CD4-positive, alpha-beta T cell treated with Interleukin-4 for 1 hour (primary cell): ENCODE results near the gene AKT3.

Experiments
- DNase-seq, 2 donors: peaks; one replicate each; pipeline ENCODE4 v3.0.0-alpha.2; 2020 to 2022

Gene AKT3

GRCh38 chr1:243482141-243483022, 367.7 kb downstream of the AKT3 start:
- no peak for DNase-seq

DNA sequence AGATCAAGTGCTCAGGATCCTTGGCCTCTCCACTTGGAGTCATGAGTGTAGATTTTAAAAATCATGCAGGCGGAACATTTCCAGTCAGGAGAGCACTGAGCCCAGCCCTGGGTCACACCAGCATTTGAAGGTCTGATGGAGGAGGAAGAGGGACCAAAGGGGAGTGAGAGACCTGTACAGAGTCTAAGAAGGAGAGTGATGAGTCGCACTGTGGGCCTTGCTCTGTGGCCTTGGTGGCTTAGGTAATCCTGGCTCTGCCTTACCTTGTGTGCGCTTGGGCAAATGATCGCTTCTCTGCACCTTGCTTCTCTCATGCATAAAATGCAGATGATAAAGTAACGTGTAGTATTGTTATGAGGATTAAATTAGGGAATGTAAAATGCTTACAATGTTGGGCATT, 368.9 kb downstream of the AKT3 start:
- no peak for DNase-seq

- DNase-seq = no peak
Observed at GRCh38 chr1:243477731-243478290, 372.2 kb downstream of the AKT3 start.

DNA sequence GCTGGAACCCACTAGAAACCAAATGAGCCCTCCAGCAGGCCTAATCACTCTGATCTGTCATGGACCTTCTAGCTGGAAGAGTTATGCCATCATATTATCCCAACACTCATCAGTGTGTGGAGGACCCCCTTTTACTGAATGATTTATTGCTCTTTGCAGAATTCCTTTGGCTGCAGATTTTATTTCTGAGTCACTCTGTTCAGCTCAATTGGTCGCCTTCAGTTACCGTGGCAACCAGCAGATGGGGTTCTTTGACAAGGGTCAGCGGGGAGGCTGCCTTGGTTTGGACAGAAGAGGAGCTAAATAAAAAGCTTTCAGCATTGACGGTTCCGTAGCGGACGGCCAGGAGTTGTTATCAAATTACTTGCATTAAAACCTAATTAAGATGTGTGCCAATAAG, 374.1 kb downstream of the AKT3 start:
- no peak for DNase-seq

DNA sequence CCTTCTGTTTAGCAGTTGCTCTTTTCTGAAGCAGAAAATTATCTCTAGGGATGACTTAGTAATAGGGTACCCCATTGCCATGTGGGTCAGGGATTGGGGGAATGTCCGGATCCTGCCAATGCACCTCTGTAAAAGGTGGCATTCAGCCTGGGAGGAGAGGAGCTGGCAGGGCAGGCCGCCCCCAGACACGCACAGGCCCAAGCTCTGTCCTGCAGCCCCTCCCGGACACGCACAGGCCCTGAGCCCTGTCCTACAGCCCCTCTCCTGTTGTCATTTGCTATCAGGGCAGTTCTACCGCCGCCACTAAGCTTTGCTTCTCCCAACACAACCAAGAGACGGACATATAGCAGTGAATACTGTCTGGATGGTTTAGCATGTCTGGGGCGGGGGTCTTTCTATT, 375.1 kb downstream of the AKT3 start:
- no peak for DNase-seq

DNA sequence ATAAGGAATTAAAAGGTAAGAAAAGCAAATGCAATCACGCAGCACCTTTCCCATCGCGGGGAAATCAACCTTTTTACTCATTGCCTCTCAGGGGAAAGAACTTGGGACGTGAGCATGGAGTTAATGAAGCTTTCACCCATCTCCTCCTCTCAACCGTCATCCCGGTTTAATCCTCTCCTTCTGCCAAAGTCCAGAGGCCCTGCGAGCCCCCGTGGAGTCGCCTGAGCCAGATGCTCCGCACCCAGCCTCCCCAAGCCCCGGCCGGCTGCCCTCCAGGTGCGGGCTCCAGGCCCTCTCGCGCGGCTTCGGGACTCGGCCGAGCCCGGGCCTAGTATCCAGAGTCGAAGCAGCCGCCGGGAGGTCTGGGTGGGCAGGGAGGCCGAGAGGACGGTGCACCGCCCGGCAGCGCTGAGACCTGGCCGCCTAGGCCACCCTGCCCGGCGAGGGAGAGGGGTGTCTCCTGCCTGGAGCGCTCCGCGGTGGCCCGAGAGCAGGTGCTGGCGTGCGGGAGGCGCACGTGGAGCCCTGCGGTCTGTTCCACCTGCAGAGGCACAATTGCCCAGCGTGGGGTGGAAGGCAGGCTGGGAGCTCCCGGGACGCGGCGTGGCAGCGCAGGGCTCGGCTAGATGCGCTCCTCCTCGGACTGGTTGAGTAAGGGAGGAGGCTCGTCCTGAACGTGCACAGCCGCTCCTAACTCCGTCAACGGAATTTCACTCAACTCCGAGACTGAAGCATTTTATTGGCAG, 375.7 kb downstream of the AKT3 start:
- no peak for DNase-seq

DNA sequence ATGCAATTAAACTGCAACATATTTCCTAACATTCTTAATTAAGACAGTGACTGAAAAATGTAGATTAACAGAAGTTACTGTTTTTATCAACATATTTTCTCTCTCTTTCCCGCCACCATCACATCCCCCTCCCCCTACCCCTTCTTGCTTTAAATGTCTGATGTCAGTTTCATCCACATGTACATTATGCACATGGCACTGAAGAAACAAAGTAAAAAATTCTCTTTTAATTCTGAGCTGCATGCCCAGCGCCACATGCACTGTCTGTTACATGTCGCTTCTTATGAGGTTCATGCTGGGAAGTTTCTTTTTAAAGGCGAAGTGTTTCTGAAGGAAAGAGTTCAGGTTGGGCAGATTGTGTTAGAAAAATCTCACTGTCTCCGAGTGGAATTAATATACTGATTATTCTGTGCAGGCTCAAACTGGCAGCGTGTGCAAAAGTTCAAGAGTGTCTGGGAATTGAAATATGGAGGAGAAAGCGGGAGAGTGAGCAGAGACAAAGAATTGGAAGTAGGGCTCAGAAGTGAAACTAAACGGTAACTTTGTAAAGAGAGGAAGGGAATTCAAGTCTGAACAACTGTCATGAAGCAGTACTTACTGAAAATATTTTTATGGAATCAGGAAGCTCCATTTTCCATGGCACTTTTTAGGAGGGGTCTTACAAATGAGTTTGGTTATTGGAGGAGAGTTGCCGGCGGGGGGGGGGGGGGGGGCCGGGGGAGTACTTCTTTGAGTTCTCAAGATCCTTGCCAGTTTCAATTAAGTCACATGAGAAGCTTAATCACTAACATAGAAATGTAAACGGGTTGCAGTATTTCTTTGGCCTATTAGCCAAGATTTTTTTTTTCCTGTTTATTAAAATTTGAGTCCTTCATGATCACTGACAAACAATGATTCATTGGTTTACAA, 376.6 kb downstream of the AKT3 start:
- no peak for DNase-seq

GRCh38 chr1:243471754-243472745, 378.0 kb downstream of the AKT3 start:
- DNase-seq = no peak

DNA sequence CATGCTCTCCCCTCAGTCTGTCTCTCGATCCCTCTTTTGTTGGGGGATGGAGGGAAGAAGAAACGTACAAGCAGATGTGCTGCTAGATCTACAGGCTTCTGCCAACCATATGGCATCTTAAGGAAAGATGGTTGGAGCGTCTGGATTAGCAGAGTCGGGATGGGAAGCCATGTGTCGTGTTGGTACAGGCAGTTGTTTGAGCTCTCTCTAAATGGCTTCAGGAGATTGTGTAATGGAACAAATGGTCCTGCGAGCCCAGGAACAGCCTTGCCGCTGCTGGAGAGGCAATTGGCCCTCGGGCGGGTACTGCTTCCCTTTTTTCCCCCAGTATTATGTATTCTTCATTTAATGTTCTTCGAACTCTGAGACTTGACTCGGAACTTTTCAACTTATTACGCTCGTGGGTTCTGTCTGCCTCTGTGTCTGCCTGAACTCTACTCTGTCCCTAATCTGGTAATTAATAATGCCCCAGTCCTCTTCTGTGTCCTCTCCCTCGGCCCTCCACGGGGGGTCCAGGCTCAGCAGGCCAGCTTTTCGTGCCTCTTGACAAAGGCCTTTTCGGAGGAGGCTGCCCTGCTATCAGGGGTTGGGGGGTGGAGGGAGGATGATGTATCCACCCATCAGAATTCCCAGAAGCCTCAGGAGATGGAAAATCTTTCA, 378.9 kb downstream of the AKT3 start:
- DNase-seq = no peak

DNA sequence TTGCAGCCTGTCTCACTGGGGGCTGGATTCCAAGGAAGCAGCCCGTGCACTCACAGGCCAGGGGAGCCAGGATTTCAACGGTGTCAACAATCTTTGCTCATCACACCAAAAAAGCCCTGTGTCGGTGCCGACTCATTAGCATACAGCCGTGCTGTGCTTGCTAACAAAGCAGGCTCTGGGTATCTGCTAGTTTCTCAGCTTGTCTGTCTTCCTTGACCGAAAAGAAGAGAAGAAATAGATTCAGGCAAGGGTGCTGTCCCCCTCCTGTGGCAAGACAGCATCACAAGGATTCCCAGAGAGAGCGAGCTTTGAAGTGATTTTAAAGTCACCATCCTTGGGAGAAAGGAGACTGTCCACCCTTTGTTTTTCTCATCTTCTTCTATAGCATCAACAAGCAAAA, 379.5 kb downstream of the AKT3 start:
- no peak for DNase-seq

GRCh38 chr1:243469497-243469896, 380.5 kb downstream of the AKT3 start:
- no peak for DNase-seq

DNA sequence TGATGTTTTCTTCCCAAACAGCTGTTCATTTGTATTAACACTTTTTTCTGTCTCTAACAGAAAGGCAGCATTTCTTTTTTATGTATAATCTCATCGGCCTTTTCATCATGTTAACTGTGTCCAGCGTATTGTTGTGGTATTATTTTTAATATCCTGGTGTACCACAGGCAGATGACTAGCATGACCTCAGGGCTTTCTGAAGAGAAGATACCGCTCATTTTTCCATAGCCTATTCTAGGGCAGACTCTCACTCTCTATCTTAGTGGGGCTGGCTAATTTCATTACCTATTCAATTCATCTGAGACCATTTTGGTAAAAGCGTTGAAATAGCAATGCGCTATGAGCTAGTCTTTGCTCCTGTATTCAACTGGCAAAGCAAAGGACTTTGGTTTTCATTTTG, 384.3 kb downstream of the AKT3 start:
- DNase-seq = no peak

- no peak for DNase-seq
Observed at GRCh38 chr1:243465081-243465480, 385.0 kb downstream of the AKT3 start.

GRCh38 chr1:243462929-243463697, 386.9 kb downstream of the AKT3 start:
- DNase-seq = no peak

GRCh38 chr1:243461700-243462099, 388.3 kb downstream of the AKT3 start:
- DNase-seq = no peak

- DNase-seq = no peak
Observed at GRCh38 chr1:243459059-243459458, 391.0 kb downstream of the AKT3 start.

- DNase-seq = no peak
Observed at GRCh38 chr1:243457363-243457982, 392.6 kb downstream of the AKT3 start.

- no peak for DNase-seq
Observed at GRCh38 chr1:243455760-243456651, 394.0 kb downstream of the AKT3 start.
